ENCODE results near the gene ELOVL2. TPM values are rescaled to one million over a fixed set of nuclear protein-coding genes. Genes with fewer than 3 reads are reported as not detected.
A peak's percentile ranks its signal among the peaks of the same experiment; 100 is the strongest.

Gene ELOVL2
- total RNA-seq, 3 donors from 2014 or later = 0.12 to 0.63 TPM; not detected in 1

DNA sequence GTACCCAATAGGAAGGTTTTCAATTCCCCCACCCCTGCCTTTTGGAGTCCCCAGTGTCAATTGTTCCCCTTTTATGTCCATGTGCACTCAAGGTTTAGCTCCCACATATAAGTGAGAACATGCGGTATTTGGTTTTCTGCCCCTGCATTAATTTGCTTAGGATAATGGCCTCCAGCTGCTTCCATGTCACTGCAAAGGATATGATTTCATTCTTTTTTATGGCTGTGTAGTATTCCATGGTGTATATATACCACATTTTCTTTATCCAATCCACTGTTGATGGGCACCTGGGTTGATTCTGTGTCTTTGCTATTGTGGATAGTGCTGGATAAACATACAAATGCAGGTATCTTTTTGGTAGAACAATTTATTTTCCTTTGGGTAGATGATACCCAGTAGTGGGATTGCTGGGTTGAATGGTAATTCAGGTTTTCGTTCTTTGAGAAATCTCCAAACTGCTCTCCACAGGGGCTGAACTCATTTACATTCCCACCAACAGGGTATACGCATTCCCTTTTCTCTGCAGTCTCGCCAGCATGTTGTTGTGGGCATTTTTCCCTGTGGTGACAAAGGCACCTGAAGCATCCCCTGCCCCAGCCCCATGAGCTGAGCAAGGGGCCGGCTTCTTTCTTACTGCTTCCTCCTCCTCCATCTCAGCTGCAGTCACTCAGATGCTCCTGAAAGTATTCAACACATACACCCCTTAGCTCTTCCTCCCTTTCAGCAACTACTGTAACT is 66.7 kb downstream of the ELOVL2 start:
- Histone ChIP-seq H3K4me3 (no peak overlapping the region), H3K9me3 (no peaks in the 10 kb centered on the region), H3K4me1 (ENCODE audit: low read depth) (no peaks in the 10 kb centered on the region), H3K36me3 (ENCODE audit: low read depth) (no peaks in the 10 kb centered on the region)
- TF ChIP-seq, protein P1, sequence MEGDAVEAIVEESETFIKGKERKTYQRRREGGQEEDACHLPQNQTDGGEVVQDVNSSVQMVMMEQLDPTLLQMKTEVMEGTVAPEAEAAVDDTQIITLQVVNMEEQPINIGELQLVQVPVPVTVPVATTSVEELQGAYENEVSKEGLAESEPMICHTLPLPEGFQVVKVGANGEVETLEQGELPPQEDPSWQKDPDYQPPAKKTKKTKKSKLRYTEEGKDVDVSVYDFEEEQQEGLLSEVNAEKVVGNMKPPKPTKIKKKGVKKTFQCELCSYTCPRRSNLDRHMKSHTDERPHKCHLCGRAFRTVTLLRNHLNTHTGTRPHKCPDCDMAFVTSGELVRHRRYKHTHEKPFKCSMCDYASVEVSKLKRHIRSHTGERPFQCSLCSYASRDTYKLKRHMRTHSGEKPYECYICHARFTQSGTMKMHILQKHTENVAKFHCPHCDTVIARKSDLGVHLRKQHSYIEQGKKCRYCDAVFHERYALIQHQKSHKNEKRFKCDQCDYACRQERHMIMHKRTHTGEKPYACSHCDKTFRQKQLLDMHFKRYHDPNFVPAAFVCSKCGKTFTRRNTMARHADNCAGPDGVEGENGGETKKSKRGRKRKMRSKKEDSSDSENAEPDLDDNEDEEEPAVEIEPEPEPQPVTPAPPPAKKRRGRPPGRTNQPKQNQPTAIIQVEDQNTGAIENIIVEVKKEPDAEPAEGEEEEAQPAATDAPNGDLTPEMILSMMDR (IDR thresholded peaks at IDR 0.05) = no peak
- intact Hi-C loops (cut with DNase I, micrococcal nuclease) = no loop called here
- DNase-seq (no peak), ATAC-seq (no peak)

DNA sequence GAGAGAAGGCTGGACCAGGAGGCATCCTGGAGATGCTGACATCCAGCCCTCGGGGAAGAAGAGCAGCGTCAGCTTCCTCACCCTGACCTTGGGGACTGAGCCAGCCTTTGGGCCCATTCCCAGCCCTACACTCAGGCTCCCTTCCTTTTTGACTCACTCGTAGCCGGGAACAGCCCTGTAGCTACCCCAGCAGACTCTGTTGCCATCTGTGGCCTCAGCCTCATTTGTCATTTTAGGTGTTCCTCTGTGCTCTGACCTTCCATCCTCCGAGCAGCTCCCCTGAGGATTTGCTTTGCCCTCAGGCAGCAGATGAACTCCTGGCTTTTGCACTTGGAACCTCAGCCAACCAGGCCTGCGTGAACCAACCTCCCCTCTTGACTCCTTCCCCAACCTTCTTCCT is 67.5 kb downstream of the ELOVL2 start:
- Histone ChIP-seq H3K4me3 (no peak overlapping the region), H3K9me3 (no peaks in the 10 kb centered on the region), H3K4me1 (ENCODE audit: low read depth) (no peaks in the 10 kb centered on the region), H3K36me3 (ENCODE audit: low read depth) (no peaks in the 10 kb centered on the region)
- no peak for DNase-seq
- intact Hi-C loops (cut with DNase I, micrococcal nuclease) = no loop called here
- TF ChIP-seq, protein P1 (IDR thresholded peaks at IDR 0.05) = no peak
- ATAC-seq = peak; percentile 21

DNA sequence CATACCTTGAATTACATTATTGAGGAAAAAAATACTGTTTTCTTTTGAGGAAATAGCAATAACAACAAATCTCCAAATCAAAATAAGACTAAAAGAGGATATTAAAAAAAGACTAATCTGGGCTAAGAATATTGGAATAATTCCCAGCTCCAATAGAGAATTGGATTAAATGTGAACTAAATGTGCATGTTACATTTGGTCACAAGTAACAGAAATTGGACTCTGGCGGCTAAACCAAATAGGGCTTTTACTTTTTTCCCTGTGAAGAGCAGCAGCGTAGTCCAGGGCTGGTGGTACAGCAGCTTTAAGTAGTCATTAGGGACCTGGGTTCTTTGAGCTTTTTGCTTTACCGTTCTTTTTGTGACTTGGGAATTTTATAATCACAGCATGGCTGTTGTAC is 71.9 kb downstream of the ELOVL2 start:
- ATAC-seq = no peak
- Histone ChIP-seq H3K36me3 (ENCODE audit: low read depth) (no peaks in the 10 kb centered on the region), H3K4me3 (no peak overlapping the region), H3K4me1 (ENCODE audit: low read depth) (no peaks in the 10 kb centered on the region), H3K9me3 (no peaks in the 10 kb centered on the region)
- no peak for DNase-seq
- intact Hi-C loops (cut with DNase I, micrococcal nuclease) = no loop called here
- TF ChIP-seq, protein P1 (IDR thresholded peaks at IDR 0.05) = no peak

DNA sequence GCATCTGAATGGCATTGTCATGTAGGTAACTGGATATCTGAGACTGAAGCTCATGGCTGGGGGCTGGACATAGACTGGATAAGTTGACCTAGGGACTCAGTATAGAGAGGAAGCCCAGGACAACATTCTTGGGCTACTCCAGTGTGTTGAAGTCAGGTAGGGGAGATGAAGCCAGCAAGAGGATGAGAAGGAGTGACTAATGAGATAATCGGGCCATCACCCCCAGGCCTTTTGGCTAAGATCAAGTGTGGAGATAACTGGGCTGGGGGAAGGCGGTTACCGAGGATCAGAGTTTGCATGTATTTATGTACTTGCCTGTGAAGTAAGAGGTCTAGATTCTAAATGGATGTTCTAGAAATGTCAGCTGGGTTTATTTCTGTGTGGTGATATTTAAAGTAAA is 73.4 kb downstream of the ELOVL2 start:
- H3K4me1 ChIP-seq (ENCODE audit: low read depth) = no peaks in the 10 kb centered on the region
- TF ChIP-seq, protein P1 (IDR thresholded peaks at IDR 0.05) = no peak
- intact Hi-C loops (cut with DNase I, micrococcal nuclease) = no loop called here
- H3K4me3 ChIP-seq = no peak overlapping the region
- DNase-seq (no peak), ATAC-seq (no peak)
- H3K9me3 ChIP-seq = no peaks in the 10 kb centered on the region
- no peaks in the 10 kb centered on the region for H3K36me3 ChIP-seq (ENCODE audit: low read depth)

DNA sequence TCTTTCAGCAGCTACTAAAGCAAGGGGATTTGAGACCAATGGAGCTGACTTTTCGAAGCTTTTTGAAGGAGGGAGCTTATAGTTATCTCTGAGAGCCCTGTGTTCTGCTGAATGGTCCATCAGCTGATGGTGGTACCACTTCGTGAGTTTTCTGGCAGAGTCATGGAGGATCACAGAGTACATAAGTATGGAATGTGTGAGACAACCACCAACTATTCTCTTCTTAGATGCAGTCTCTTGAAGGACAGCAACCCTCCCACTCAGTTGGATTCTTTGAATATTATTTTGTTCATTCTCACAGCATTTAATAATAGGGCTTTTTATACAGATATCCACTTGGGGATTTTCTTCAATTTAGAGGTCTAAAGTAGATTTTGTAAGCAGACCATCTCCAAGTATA is 75.3 kb downstream of the ELOVL2 start:
- H3K4me3 ChIP-seq = no peak overlapping the region
- no peak for ATAC-seq
- intact Hi-C loops (cut with DNase I, micrococcal nuclease) = no loop called here
- TF ChIP-seq, protein P1 (IDR thresholded peaks at IDR 0.05) = no peak
- H3K4me1 ChIP-seq (ENCODE audit: low read depth) = no peaks in the 10 kb centered on the region
- no peaks in the 10 kb centered on the region for H3K9me3 ChIP-seq
- DNase-seq = no peak
- no peaks in the 10 kb centered on the region for H3K36me3 ChIP-seq (ENCODE audit: low read depth)
